SK-N-SH treated with all-trans-retinoic acid at 6 μM for 48 hours (cell line): ENCODE results near the gene SLC38A9.

Experiments
- BACH2 ChIP-seq: fragments of 250-450 bp; sonication (Bioruptor Pico); IDR thresholded peaks from 2 replicates; pipeline ENCODE4 v1.9.0; 2021; ENCODE audit warnings: mild to moderate bottlenecking, borderline replicate concordance
- CREB5 ChIP-seq: fragments of 250-450 bp; sonication (Bioruptor Pico); IDR thresholded peaks from 2 replicates; pipeline ENCODE4 v1.5.1; 2020; ENCODE audit warnings: low read depth, mild to moderate bottlenecking, moderate library complexity
- CSDC2 ChIP-seq: fragments of 250-450 bp; sonication (Bioruptor Pico); IDR thresholded peaks from 2 replicates; pipeline ENCODE4 v1.5.0; 2020; ENCODE audit warnings: mild to moderate bottlenecking, moderate library complexity
- GLIS3 ChIP-seq: fragments of 250-450 bp; sonication (Bioruptor Pico); IDR thresholded peaks from 2 replicates; pipeline ENCODE4 v1.5.0; 2020; ENCODE audit warnings: mild to moderate bottlenecking, moderate library complexity
- PATZ1 ChIP-seq: fragments of 250-450 bp; sonication (Bioruptor Pico); IDR thresholded peaks from 2 replicates; pipeline ENCODE4 v1.8.0; 2020; ENCODE audit warnings: mild to moderate bottlenecking, moderate library complexity, borderline replicate concordance
- POU6F1 ChIP-seq: fragments of 250-450 bp; sonication (Bioruptor Pico); IDR thresholded peaks from 2 replicates; pipeline ENCODE4 v1.8.0; 2021; ENCODE audit warnings: low read depth, mild to moderate bottlenecking, moderate library complexity, borderline replicate concordance
- RARB ChIP-seq: fragments of 250-450 bp; sonication (Bioruptor Pico); IDR thresholded peaks from 2 replicates; pipeline ENCODE4 v1.8.0; 2021; ENCODE audit warnings: mild to moderate bottlenecking, moderate library complexity
- TCF4 ChIP-seq: fragments of 250-450 bp; sonication (Bioruptor Pico); IDR thresholded peaks from 2 replicates; pipeline ENCODE4 v1.8.0; 2021; ENCODE audit warnings: mild to moderate bottlenecking, moderate library complexity, borderline replicate concordance
- TOX ChIP-seq: fragments of 250-450 bp; sonication (Bioruptor Pico); IDR thresholded peaks from 2 replicates; pipeline ENCODE4 v1.8.0; 2021; ENCODE audit warnings: mild to moderate bottlenecking, moderate library complexity, borderline replicate concordance
- TSHZ2 ChIP-seq: fragments of 250-450 bp; sonication (Bioruptor Pico); IDR thresholded peaks from 2 replicates; pipeline ENCODE4 v1.5.0; 2020; ENCODE audit warnings: mild to moderate bottlenecking, moderate library complexity
- ZFP3 ChIP-seq: fragments of 250-450 bp; sonication (Bioruptor Pico); IDR thresholded peaks from 2 replicates; pipeline ENCODE4 v1.5.0; 2020; ENCODE audit warnings: mild to moderate bottlenecking, moderate library complexity
- ZFP30 ChIP-seq: fragments of 450-650 bp; formaldehyde crosslinking; IDR thresholded peaks from 2 replicates; pipeline ENCODE4 v1.5.0; 2022; ENCODE audit warnings: mild to moderate bottlenecking, moderate library complexity
- ZNF565 ChIP-seq: fragments of 450-650 bp; formaldehyde crosslinking; conservative IDR thresholded peaks from 2 replicates; pipeline ENCODE4 v1.5.0; 2020; ENCODE audit warnings: low read depth, mild to moderate bottlenecking, moderate library complexity
- ZNF8 ChIP-seq: fragments of 450-650 bp; formaldehyde crosslinking; IDR thresholded peaks from 2 replicates; pipeline ENCODE4 v1.5.0; 2020; ENCODE audit warnings: mild to moderate bottlenecking, moderate library complexity

GRCh38 chr5:55594671-55595070, 117.5 kb downstream of the SLC38A9 start:
- no peak for TF ChIP-seq ZNF565 (CRISPR knock-in tag)
- no peak for TF ChIP-seq TCF4 (CRISPR knock-in tag)
- TF ChIP-seq GLIS3 (CRISPR knock-in tag), result no peak
- TF ChIP-seq BACH2 (CRISPR knock-in tag), result no peak
- no peak for TF ChIP-seq TSHZ2 (CRISPR knock-in tag)
- no peak for TF ChIP-seq TOX (CRISPR knock-in tag)
- no peak for TF ChIP-seq CREB5
- TF ChIP-seq POU6F1 (CRISPR knock-in tag), result no peak
- TF ChIP-seq ZNF8, result no peak
- TF ChIP-seq RARB (CRISPR knock-in tag), result no peak
- TF ChIP-seq PATZ1, result no peak
- no peak for TF ChIP-seq ZFP3 (CRISPR knock-in tag)
- TF ChIP-seq CSDC2 (CRISPR knock-in tag), result no peak
- TF ChIP-seq ZFP30 (CRISPR knock-in tag), result no peak
